Measurements from ENCODE around the gene PMM2.

PMM2 gene

GRCh38 chr16:8886593-8887430 lies 89.2 kb downstream of the PMM2 start:
- Histone ChIP-seq H3K4me3 (ENCODE audit: low read depth, low read length, poor library complexity, severe bottlenecking) (no peak overlapping the region), H3K27me3 (ENCODE audit: insufficient read depth, low read length) (no peaks in the 10 kb centered on the region), H3K27ac (ENCODE audit: low read depth, low read length, poor library complexity, severe bottlenecking) (no peak overlapping the region), H3K9me2 (ENCODE audit: low read depth, low read length) (no peaks in the 10 kb centered on the region), H3K9me3 (ENCODE audit: low read length) (no peaks in the 10 kb centered on the region), H3K36me3 (ENCODE audit: insufficient read depth, low read length) (peaks cover 46% of the 10 kb centered on the region), H3K9ac (ENCODE audit: low read length) (no peak overlapping the region), H3K4me1 (ENCODE audit: insufficient read depth, low read length, severe bottlenecking) (peaks cover 41% of the 10 kb centered on the region), H3K79me2 (ENCODE audit: insufficient read depth, low read length) (no peaks in the 10 kb centered on the region), H2AFZ (ENCODE audit: low read length) (no peak overlapping the region), H3F3A (ENCODE audit: insufficient read depth, low read length) (0 out of 2 replicates have a peak, but pooled peaks cover 7% of the 10 kb centered on the region), H3K4me2 (ENCODE audit: low read length) (no peak overlapping the region), H4K20me1 (ENCODE audit: insufficient read depth, low read length) (no peaks in the 10 kb centered on the region)
- TF ChIP-seq EZH2 (IDR thresholded peaks at IDR 0.05; ENCODE audit: borderline replicate concordance, low read length) (no peak), CTCF (IDR thresholded peaks at IDR 0.05; ENCODE audit: low read length) (no peak)

GRCh38 chr16:8887431-8887765 lies 89.8 kb downstream of the PMM2 start:
- Histone ChIP-seq H3K9me2 (ENCODE audit: low read depth, low read length) (no peaks in the 10 kb centered on the region), H3K79me2 (ENCODE audit: insufficient read depth, low read length) (no peaks in the 10 kb centered on the region), H3K4me3 (ENCODE audit: low read depth, low read length, poor library complexity, severe bottlenecking) (no peak overlapping the region), H3K36me3 (ENCODE audit: insufficient read depth, low read length) (peaks cover 51% of the 10 kb centered on the region), H3K9ac (ENCODE audit: low read length) (no peak overlapping the region), H4K20me1 (ENCODE audit: insufficient read depth, low read length) (no peaks in the 10 kb centered on the region), H2AFZ (ENCODE audit: low read length) (no peak overlapping the region), H3K27me3 (ENCODE audit: insufficient read depth, low read length) (no peaks in the 10 kb centered on the region), H3K9me3 (ENCODE audit: low read length) (no peaks in the 10 kb centered on the region), H3K4me1 (ENCODE audit: insufficient read depth, low read length, severe bottlenecking) (peaks cover 47% of the 10 kb centered on the region), H3F3A (ENCODE audit: insufficient read depth, low read length) (peaks cover 12% of the 10 kb centered on the region), H3K4me2 (ENCODE audit: low read length) (no peak overlapping the region), H3K27ac (ENCODE audit: low read depth, low read length, poor library complexity, severe bottlenecking) (no peak overlapping the region)
- TF ChIP-seq CTCF (IDR thresholded peaks at IDR 0.05; ENCODE audit: low read length): no peak
- TF ChIP-seq EZH2 (IDR thresholded peaks at IDR 0.05; ENCODE audit: borderline replicate concordance, low read length): no peak

- Histone ChIP-seq H3F3A (ENCODE audit: insufficient read depth, low read length) (peaks cover 18% of the 10 kb centered on the region), H3K9ac (ENCODE audit: low read length) (no peak overlapping the region), H3K27ac (ENCODE audit: low read depth, low read length, poor library complexity, severe bottlenecking) (peak overlapping the region; percentile 62), H3K36me3 (ENCODE audit: insufficient read depth, low read length) (peaks cover 58% of the 10 kb centered on the region), H3K9me2 (ENCODE audit: low read depth, low read length) (no peaks in the 10 kb centered on the region), H3K27me3 (ENCODE audit: insufficient read depth, low read length) (no peaks in the 10 kb centered on the region), H3K9me3 (ENCODE audit: low read length) (no peaks in the 10 kb centered on the region), H3K4me2 (ENCODE audit: low read length) (no peak overlapping the region), H3K4me3 (ENCODE audit: low read depth, low read length, poor library complexity, severe bottlenecking) (no peak overlapping the region), H2AFZ (ENCODE audit: low read length) (no peak overlapping the region), H4K20me1 (ENCODE audit: insufficient read depth, low read length) (no peaks in the 10 kb centered on the region), H3K4me1 (ENCODE audit: insufficient read depth, low read length, severe bottlenecking) (peaks cover 53% of the 10 kb centered on the region), H3K79me2 (ENCODE audit: insufficient read depth, low read length) (no peaks in the 10 kb centered on the region)
- TF ChIP-seq CTCF (IDR thresholded peaks at IDR 0.05; ENCODE audit: low read length): no peak
- TF ChIP-seq EZH2 (IDR thresholded peaks at IDR 0.05; ENCODE audit: borderline replicate concordance, low read length): no peak
Observed at GRCh38 chr16:8887952-8888560, 90.4 kb downstream of the PMM2 start.

All from OCI-LY1 (cell line).